NCI-H345 treated with DMSO at 0.1 percent for 48 hours (cell line): ENCODE measurements around the gene RPP14.

Experiments used
- DNase-seq: peaks from one replicate; lab custom pipeline; 2025; ENCODE audit not compliant: unreplicated experiment; lab: John Stamatoyannopoulos, UW

RPP14 gene

GRCh38 chr3:58355179-58355578, 49.1 kb downstream of the RPP14 start:
- DNase-seq: no peak

GRCh38 chr3:58356054-58356453, 50.0 kb downstream of the RPP14 start:
- DNase-seq: no peak

- DNase-seq: no peak
These were observed 51.4 kb downstream of the RPP14 start for GRCh38 chr3:58357402-58357801.

- DNase-seq: no peak
These were observed 52.0 kb downstream of the RPP14 start for GRCh38 chr3:58358092-58358491.

GRCh38 chr3:58358808-58359207, 52.8 kb downstream of the RPP14 start:
- DNase-seq: no peak

- no peak for DNase-seq
These were observed 53.6 kb downstream of the RPP14 start for GRCh38 chr3:58359621-58360020.

GRCh38 chr3:58361866-58362265, 55.8 kb downstream of the RPP14 start:
- no peak for DNase-seq

- no peak for DNase-seq
These were observed 60.7 kb downstream of the RPP14 start for GRCh38 chr3:58366699-58367098.

GRCh38 chr3:58369038-58369437, 63.0 kb downstream of the RPP14 start:
- DNase-seq: no peak
